MM.1S (cell line): Measurements from ENCODE around the gene SLC13A5.
"Not testable (repeated sequence)": the region's sequence is repeated elsewhere in the genome, so short reads cannot be mapped to it uniquely, and the experiment has no call there.

ENCODE experiments used
- DNase-seq: peaks from one replicate; pipeline ENCODE4 v3.0.0-alpha.2; 2015
- H2AFZ ChIP-seq: fragments of 300-600 bp; sonication (generic); 2 replicates; pipeline ENCODE4 v1.6.0; 2016; ENCODE audit warnings: antibody characterized with exemption, low read length
- H3F3A ChIP-seq: fragments of 300-600 bp; sonication (generic); 2 replicates; pipeline ENCODE4 v1.6.1; 2016; ENCODE audit warnings: mild to moderate bottlenecking, antibody characterized with exemption, low read length, moderate library complexity, mixed read lengths; ENCODE audit not compliant: insufficient read depth
- H3K27ac ChIP-seq: fragments of 300-600 bp; sonication (generic); 2 replicates; pipeline ENCODE4 v1.5.1; 2016; ENCODE audit warnings: mild to moderate bottlenecking, low read length
- H3K27me3 ChIP-seq: fragments of 300-600 bp; sonication (generic); replicated peaks from 2 replicates; pipeline ENCODE4 v1.6.0; 2016; ENCODE audit warnings: low read length; ENCODE audit not compliant: insufficient read depth
- H3K36me3 ChIP-seq: fragments of 300-600 bp; sonication (generic); replicated peaks from 2 replicates; pipeline ENCODE4 v1.6.1; 2016; ENCODE audit warnings: mild to moderate bottlenecking, low read length, mixed read lengths; ENCODE audit not compliant: insufficient read depth
- H3K4me1 ChIP-seq: fragments of 300-600 bp; sonication (generic); 2 replicates; pipeline ENCODE4 v1.6.1; 2016; ENCODE audit warnings: low read length, mixed read lengths
- H3K4me2 ChIP-seq: fragments of 300-600 bp; sonication (generic); 2 replicates; pipeline ENCODE4 v1.6.0; 2016; ENCODE audit warnings: low read depth, low read length
- H3K4me3 ChIP-seq: fragments of 300-600 bp; sonication (generic); 2 replicates; pipeline ENCODE4 v1.5.1; 2016; ENCODE audit warnings: low read length, mixed read lengths
- H3K79me2 ChIP-seq: fragments of 300-600 bp; sonication (generic); 2 replicates; pipeline ENCODE4 v1.6.1; 2016; ENCODE audit warnings: mixed run types, low read length, mixed read lengths
- H3K9ac ChIP-seq: fragments of 300-600 bp; sonication (generic); 2 replicates; pipeline ENCODE4 v1.6.1; 2016; ENCODE audit warnings: low read length, mixed read lengths
- H3K9me2 ChIP-seq: fragments of 300-600 bp; sonication (generic); replicated peaks from 2 replicates; pipeline ENCODE4 v1.6.1; 2016; ENCODE audit warnings: mild to moderate bottlenecking, low read length, mixed read lengths; ENCODE audit not compliant: insufficient read depth
- H3K9me3 ChIP-seq: fragments of 300-600 bp; sonication (generic); replicated peaks from 2 replicates; pipeline ENCODE4 v1.6.1; 2016; ENCODE audit warnings: mild to moderate bottlenecking, low read length, mixed read lengths; ENCODE audit not compliant: insufficient read depth
- H4K20me1 ChIP-seq: fragments of 300-600 bp; sonication (generic); 2 replicates; pipeline ENCODE4 v1.6.1; 2016; ENCODE audit warnings: mild to moderate bottlenecking, low read length, moderate library complexity, mixed read lengths; ENCODE audit not compliant: insufficient read depth
- CTCF ChIP-seq: fragments of 300-600 bp; sonication (generic); IDR thresholded peaks from 2 replicates; pipeline ENCODE4 v1.5.1; 2016; ENCODE audit warnings: antibody characterized with exemption, low read length, mixed read lengths
- EZH2 ChIP-seq: fragments of 300-600 bp; sonication (generic); optimal IDR thresholded peaks from 2 replicates; pipeline ENCODE3; 2017; ENCODE audit warnings: low read depth, mild to moderate bottlenecking, antibody characterized with exemption, low read length, mixed read lengths
- EZH2phosphoT487 ChIP-seq: fragments of 300-600 bp; sonication (generic); IDR thresholded peaks from 2 replicates; pipeline ENCODE4 v1.6.1; 2018; ENCODE audit warnings: antibody characterized with exemption, low read length

The SLC13A5 gene

GRCh38 chr17:6695051-6695450, 18.1 kb downstream of the SLC13A5 start:
- no peak overlapping the region for H3K9ac ChIP-seq
- no peaks in the 10 kb centered on the region for H3K79me2 ChIP-seq
- H4K20me1 ChIP-seq, result no peaks in the 10 kb centered on the region
- TF ChIP-seq EZH2 (no peak), EZH2phosphoT487 (no peak), CTCF (no peak)
- H2AFZ ChIP-seq, result no peak overlapping the region
- H3K27ac ChIP-seq, result no peak overlapping the region
- peaks cover 59% of the 10 kb centered on the region for H3K27me3 ChIP-seq
- H3K4me1 ChIP-seq, result no peaks in the 10 kb centered on the region
- no peak overlapping the region for H3K4me2 ChIP-seq
- H3K9me3 ChIP-seq, result no peaks in the 10 kb centered on the region
- no peak overlapping the region for H3K4me3 ChIP-seq
- no peak for DNase-seq
- no peaks in the 10 kb centered on the region for H3K9me2 ChIP-seq
- H3K36me3 ChIP-seq, result no peaks in the 10 kb centered on the region
- H3F3A ChIP-seq, result no peaks in the 10 kb centered on the region

DNA sequence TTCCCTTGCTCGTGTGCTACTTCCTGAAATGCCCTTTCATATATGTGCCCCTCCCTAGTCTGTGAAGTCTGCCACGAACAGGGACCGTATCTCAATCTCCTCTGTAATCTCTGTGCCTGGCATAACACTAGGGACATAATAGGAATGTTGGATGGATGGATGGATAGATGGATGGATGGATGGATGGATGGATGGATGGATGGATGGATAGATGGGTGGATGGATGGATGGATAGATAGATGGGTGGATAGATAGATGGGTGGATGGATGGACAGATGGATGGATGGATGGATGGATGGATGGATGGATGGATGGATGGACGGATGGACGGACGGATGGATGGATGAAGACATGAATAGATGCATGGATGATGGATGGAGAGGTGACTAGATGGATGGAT, 21.2 kb downstream of the SLC13A5 start:
- not testable (repeated sequence) for H3K79me2 ChIP-seq, H4K20me1 ChIP-seq, H3K4me2 ChIP-seq, H3K36me3 ChIP-seq, DNase-seq, H2AFZ ChIP-seq, H3K4me3 ChIP-seq, H3K9ac ChIP-seq, H3F3A ChIP-seq, H3K9me2 ChIP-seq, H3K27ac ChIP-seq, H3K4me1 ChIP-seq, H3K9me3 ChIP-seq
- peaks cover 79% of the 10 kb centered on the region for H3K27me3 ChIP-seq

DNA sequence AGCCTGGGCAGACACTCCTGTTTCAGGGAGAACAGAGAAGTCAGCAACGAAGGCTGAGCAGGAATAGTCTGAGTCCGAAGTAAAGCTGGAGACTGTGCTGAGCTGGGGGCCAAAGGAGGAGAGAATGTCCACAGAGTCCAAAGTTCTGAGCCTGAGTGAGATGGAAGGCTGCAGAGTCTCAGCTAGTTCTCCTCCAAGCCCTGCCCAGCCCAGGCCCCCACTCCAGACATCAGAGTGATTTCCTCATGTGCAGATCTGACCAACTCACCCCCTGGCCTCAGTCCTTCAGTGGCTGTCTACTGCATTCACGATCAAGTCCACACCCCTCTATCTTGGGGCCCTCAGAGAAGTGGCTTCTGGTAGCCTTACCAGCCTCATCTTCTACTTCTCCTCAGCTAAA, 21.6 kb downstream of the SLC13A5 start:
- no peak for DNase-seq
- Histone ChIP-seq H2AFZ (no peak overlapping the region), H3K9me2 (no peaks in the 10 kb centered on the region), H3K27me3 (peaks cover 82% of the 10 kb centered on the region), H3F3A (no peaks in the 10 kb centered on the region), H3K9me3 (no peaks in the 10 kb centered on the region), H3K27ac (no peak overlapping the region), H3K4me1 (no peaks in the 10 kb centered on the region), H4K20me1 (no peaks in the 10 kb centered on the region), H3K79me2 (no peaks in the 10 kb centered on the region), H3K36me3 (no peaks in the 10 kb centered on the region), H3K4me3 (no peak overlapping the region), H3K9ac (no peak overlapping the region), H3K4me2 (no peak overlapping the region)
- TF ChIP-seq CTCF, result no peak
- TF ChIP-seq EZH2phosphoT487, result no peak
- TF ChIP-seq EZH2, result no peak

GRCh38 chr17:6690641-6691040, 22.5 kb downstream of the SLC13A5 start:
- H3K4me1 ChIP-seq, result no peaks in the 10 kb centered on the region
- no peaks in the 10 kb centered on the region for H3K79me2 ChIP-seq
- H3K27ac ChIP-seq, result no peak overlapping the region
- no peak overlapping the region for H3K4me3 ChIP-seq
- H3K9me2 ChIP-seq, result no peaks in the 10 kb centered on the region
- TF ChIP-seq EZH2 (no peak), CTCF (no peak), EZH2phosphoT487 (no peak)
- H3K9me3 ChIP-seq, result no peaks in the 10 kb centered on the region
- no peak overlapping the region for H2AFZ ChIP-seq
- DNase-seq, result no peak
- no peaks in the 10 kb centered on the region for H4K20me1 ChIP-seq
- no peak overlapping the region for H3K4me2 ChIP-seq
- H3F3A ChIP-seq, result no peaks in the 10 kb centered on the region
- H3K36me3 ChIP-seq, result no peaks in the 10 kb centered on the region
- peaks cover 83% of the 10 kb centered on the region for H3K27me3 ChIP-seq
- H3K9ac ChIP-seq, result no peak overlapping the region
